Measurements from ENCODE around the gene UAP1L1.

Gene UAP1L1

DNA sequence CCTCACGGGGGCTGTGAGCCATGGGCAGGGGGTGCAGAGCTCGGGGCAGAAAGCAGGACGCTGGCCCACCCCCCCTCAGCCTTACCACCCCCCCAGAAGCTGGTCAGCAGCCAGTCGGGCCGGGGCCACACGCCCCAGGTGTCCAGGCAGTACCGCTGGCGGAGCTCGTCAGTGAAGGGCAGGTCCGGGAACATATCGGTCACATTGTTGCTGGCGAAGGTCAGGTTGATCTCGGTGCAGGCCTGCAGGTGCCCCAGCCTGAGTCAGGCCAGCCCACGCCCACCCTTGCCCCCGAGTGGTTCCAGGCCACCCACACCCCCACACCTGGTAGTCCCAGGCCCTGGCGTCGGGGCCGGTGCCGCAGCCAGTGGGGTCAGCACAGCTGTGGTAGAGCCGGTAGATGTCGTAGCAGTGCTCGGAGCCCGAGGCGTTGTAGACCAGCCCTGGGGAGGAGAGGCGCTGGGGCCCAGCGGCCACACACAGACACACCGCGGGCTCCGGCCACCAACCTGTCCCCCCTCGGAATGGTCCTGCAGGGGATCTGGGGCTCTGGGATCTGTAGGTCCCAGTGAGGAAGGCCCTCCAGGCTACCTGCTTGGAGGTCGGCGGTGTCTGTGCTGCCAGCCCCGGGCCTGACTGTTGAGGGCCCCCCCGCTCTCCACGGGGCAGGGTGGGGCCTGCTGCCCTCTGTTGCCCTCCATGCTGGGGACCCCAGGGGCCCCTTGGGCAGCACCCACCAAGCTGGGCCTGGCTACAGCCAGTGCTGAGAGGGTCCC is 34.7 kb downstream of the UAP1L1 start:
- TF ChIP-seq POLR2AphosphoS5 (IDR thresholded peaks at IDR 0.05; ENCODE audit: low read depth): no peak
- TF ChIP-seq, protein P1, sequence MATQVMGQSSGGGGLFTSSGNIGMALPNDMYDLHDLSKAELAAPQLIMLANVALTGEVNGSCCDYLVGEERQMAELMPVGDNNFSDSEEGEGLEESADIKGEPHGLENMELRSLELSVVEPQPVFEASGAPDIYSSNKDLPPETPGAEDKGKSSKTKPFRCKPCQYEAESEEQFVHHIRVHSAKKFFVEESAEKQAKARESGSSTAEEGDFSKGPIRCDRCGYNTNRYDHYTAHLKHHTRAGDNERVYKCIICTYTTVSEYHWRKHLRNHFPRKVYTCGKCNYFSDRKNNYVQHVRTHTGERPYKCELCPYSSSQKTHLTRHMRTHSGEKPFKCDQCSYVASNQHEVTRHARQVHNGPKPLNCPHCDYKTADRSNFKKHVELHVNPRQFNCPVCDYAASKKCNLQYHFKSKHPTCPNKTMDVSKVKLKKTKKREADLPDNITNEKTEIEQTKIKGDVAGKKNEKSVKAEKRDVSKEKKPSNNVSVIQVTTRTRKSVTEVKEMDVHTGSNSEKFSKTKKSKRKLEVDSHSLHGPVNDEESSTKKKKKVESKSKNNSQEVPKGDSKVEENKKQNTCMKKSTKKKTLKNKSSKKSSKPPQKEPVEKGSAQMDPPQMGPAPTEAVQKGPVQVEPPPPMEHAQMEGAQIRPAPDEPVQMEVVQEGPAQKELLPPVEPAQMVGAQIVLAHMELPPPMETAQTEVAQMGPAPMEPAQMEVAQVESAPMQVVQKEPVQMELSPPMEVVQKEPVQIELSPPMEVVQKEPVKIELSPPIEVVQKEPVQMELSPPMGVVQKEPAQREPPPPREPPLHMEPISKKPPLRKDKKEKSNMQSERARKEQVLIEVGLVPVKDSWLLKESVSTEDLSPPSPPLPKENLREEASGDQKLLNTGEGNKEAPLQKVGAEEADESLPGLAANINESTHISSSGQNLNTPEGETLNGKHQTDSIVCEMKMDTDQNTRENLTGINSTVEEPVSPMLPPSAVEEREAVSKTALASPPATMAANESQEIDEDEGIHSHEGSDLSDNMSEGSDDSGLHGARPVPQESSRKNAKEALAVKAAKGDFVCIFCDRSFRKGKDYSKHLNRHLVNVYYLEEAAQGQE (IDR thresholded peaks at IDR 0.05; ENCODE audit: insufficient replicate concordance, low read depth): no peak
- TF ChIP-seq GABPA (IDR thresholded peaks at IDR 0.05; ENCODE audit: low read depth): no peak
- TF ChIP-seq SPI1 (IDR thresholded peaks at IDR 0.05; ENCODE audit: borderline replicate concordance, low read depth): no peak
- TF ChIP-seq, protein P2, sequence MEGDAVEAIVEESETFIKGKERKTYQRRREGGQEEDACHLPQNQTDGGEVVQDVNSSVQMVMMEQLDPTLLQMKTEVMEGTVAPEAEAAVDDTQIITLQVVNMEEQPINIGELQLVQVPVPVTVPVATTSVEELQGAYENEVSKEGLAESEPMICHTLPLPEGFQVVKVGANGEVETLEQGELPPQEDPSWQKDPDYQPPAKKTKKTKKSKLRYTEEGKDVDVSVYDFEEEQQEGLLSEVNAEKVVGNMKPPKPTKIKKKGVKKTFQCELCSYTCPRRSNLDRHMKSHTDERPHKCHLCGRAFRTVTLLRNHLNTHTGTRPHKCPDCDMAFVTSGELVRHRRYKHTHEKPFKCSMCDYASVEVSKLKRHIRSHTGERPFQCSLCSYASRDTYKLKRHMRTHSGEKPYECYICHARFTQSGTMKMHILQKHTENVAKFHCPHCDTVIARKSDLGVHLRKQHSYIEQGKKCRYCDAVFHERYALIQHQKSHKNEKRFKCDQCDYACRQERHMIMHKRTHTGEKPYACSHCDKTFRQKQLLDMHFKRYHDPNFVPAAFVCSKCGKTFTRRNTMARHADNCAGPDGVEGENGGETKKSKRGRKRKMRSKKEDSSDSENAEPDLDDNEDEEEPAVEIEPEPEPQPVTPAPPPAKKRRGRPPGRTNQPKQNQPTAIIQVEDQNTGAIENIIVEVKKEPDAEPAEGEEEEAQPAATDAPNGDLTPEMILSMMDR (IDR thresholded peaks at IDR 0.05; ENCODE audit: insufficient read depth, low read length): no peak
- Histone ChIP-seq H3K27me3 (ENCODE audit: insufficient read depth, poor library complexity, severe bottlenecking) (no peaks in the 10 kb centered on the region), H3K4me3 (replicated peaks; ENCODE audit: insufficient read depth, low read length) (no peak overlapping the region), H3K27ac (replicated peaks) (no peak overlapping the region)
- no peak for DNase-seq (ENCODE audit: low read depth in 1 of 2, low spot score in 1 of 2)

DNA sequence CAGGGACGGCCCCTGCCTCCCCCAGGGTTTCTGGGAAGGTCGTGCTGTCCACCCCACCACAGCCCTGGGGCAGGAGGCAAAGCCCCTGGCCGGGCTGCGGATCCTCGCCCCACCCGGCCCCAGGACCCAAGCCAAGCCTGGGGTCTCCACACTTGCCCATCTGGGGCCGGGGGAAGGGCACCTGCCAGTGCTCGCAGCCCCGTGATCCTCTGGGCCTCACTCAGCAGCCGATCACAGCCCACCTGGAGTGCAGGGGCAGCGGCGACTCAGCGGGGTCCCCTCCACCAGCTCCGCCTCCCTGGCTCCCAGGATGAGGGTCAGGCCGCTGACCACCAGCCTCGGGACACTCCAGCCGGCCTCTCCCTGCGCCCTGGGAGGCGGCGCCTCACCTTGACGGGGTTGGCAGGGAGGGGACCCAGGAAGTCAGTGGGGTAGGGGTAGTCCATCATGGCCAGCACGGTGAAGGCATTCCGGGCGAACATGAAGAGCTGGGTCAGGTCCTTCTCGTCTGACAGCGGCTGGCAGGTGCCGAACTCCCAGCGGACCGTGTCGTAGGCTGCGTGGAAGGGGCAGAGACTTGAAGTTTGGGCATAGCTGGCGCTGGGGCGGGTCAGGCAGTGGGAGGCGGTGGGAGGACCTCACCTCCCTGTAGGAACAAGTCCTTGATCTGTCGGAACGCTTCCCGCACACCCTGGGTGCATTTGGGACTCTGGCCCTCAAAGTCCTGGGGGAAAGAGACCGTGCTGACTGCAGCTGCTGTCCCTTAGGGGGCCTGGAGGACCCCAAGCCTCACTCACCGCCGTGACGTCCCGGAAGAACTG is 35.5 kb downstream of the UAP1L1 start:
- no peak overlapping the region for H3K4me3 ChIP-seq (replicated peaks; ENCODE audit: insufficient read depth, low read length)
- no peak for DNase-seq (ENCODE audit: low read depth in 1 of 2, low spot score in 1 of 2)
- no peak overlapping the region for H3K27ac ChIP-seq (replicated peaks)
- TF ChIP-seq POLR2AphosphoS5 (IDR thresholded peaks at IDR 0.05; ENCODE audit: low read depth) (no peak), SPI1 (IDR thresholded peaks at IDR 0.05; ENCODE audit: borderline replicate concordance, low read depth) (no peak), GABPA (IDR thresholded peaks at IDR 0.05; ENCODE audit: low read depth) (no peak)
- TF ChIP-seq, protein P1 (IDR thresholded peaks at IDR 0.05; ENCODE audit: insufficient replicate concordance, low read depth): no peak
- TF ChIP-seq, protein P2 (IDR thresholded peaks at IDR 0.05; ENCODE audit: insufficient read depth, low read length): no peak
- H3K27me3 ChIP-seq (ENCODE audit: insufficient read depth, poor library complexity, severe bottlenecking): no peaks in the 10 kb centered on the region

GRCh38 chr9:137113385-137114159 is 36.3 kb downstream of the UAP1L1 start:
- H3K4me3 ChIP-seq (replicated peaks; ENCODE audit: insufficient read depth, low read length): peak overlapping the region; percentile 54
- H3K27me3 ChIP-seq (ENCODE audit: insufficient read depth, poor library complexity, severe bottlenecking): no peaks in the 10 kb centered on the region
- peak overlapping the region; percentile 35; the same call in 1 of the 2 replicates for H3K27ac ChIP-seq (replicated peaks)
- DNase-seq (ENCODE audit: low read depth in 1 of 2, low spot score in 1 of 2): no peak
- TF ChIP-seq GABPA (IDR thresholded peaks at IDR 0.05; ENCODE audit: low read depth) (no peak), POLR2AphosphoS5 (IDR thresholded peaks at IDR 0.05; ENCODE audit: low read depth) (no peak), SPI1 (IDR thresholded peaks at IDR 0.05; ENCODE audit: borderline replicate concordance, low read depth) (peak; percentile 49; the same call in 1 of the 2 replicates)
- TF ChIP-seq, protein P1 (IDR thresholded peaks at IDR 0.05; ENCODE audit: insufficient replicate concordance, low read depth): no peak
- TF ChIP-seq, protein P2 (IDR thresholded peaks at IDR 0.05; ENCODE audit: insufficient read depth, low read length): no peak

Data from HL-60 (cell line).